ENCODE results near the gene UCP2.

DNA sequence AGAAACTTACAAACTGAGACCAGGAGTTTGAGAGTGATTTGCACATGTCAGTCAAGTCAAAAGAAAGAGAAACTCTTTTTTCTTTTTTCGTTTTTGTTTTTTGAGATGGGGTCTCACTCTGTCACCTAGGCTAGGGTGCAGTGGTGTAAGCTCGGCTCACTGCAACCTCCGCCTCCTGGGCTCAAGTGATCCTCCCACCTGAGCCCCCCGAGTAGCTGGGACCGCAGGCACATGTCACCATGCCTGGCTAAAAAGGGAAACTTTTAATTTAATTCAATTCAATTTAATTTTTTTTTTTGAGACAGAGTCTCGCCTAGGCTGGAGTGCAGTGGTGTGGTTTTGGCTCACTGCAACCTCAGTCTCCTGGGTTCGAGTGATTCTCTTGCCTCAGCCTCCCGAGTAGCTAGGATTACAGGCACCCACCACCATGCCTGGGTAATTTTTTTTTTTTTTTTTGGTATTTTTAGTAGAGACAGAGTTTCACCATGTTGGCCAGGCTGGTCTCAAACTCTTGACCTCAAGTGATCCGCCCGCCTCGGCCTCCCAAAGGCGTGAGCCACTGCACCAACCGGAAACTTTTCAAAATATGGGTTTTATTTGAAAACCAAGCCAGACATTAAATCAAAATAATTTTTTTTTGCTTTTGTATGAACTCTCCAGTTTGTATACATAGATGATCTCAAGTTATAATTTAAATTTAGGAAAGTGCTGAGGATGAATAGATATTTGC, 16.4 kb upstream of the UCP2 start:
- TF ChIP-seq, protein P1, sequence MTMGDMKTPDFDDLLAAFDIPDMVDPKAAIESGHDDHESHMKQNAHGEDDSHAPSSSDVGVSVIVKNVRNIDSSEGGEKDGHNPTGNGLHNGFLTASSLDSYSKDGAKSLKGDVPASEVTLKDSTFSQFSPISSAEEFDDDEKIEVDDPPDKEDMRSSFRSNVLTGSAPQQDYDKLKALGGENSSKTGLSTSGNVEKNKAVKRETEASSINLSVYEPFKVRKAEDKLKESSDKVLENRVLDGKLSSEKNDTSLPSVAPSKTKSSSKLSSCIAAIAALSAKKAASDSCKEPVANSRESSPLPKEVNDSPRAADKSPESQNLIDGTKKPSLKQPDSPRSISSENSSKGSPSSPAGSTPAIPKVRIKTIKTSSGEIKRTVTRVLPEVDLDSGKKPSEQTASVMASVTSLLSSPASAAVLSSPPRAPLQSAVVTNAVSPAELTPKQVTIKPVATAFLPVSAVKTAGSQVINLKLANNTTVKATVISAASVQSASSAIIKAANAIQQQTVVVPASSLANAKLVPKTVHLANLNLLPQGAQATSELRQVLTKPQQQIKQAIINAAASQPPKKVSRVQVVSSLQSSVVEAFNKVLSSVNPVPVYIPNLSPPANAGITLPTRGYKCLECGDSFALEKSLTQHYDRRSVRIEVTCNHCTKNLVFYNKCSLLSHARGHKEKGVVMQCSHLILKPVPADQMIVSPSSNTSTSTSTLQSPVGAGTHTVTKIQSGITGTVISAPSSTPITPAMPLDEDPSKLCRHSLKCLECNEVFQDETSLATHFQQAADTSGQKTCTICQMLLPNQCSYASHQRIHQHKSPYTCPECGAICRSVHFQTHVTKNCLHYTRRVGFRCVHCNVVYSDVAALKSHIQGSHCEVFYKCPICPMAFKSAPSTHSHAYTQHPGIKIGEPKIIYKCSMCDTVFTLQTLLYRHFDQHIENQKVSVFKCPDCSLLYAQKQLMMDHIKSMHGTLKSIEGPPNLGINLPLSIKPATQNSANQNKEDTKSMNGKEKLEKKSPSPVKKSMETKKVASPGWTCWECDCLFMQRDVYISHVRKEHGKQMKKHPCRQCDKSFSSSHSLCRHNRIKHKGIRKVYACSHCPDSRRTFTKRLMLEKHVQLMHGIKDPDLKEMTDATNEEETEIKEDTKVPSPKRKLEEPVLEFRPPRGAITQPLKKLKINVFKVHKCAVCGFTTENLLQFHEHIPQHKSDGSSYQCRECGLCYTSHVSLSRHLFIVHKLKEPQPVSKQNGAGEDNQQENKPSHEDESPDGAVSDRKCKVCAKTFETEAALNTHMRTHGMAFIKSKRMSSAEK (CRISPR knock-in tag; IDR thresholded peaks at IDR 0.05; ENCODE audit: borderline replicate concordance): no peak
- TF ChIP-seq SOX15 (CRISPR knock-in tag; IDR thresholded peaks at IDR 0.05) (no peak), TEAD4 (CRISPR knock-in tag; IDR thresholded peaks at IDR 0.05) (no peak), TCF7 (CRISPR knock-in tag; IDR thresholded peaks at IDR 0.05; ENCODE audit: low read depth) (no peak), ZNF263 (CRISPR knock-in tag; IDR thresholded peaks at IDR 0.05; ENCODE audit: low read depth) (no peak), CBFB (CRISPR knock-in tag; IDR thresholded peaks at IDR 0.05; ENCODE audit: low read depth) (no peak)
- TF ChIP-seq, protein P2, sequence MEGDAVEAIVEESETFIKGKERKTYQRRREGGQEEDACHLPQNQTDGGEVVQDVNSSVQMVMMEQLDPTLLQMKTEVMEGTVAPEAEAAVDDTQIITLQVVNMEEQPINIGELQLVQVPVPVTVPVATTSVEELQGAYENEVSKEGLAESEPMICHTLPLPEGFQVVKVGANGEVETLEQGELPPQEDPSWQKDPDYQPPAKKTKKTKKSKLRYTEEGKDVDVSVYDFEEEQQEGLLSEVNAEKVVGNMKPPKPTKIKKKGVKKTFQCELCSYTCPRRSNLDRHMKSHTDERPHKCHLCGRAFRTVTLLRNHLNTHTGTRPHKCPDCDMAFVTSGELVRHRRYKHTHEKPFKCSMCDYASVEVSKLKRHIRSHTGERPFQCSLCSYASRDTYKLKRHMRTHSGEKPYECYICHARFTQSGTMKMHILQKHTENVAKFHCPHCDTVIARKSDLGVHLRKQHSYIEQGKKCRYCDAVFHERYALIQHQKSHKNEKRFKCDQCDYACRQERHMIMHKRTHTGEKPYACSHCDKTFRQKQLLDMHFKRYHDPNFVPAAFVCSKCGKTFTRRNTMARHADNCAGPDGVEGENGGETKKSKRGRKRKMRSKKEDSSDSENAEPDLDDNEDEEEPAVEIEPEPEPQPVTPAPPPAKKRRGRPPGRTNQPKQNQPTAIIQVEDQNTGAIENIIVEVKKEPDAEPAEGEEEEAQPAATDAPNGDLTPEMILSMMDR (IDR thresholded peaks at IDR 0.05): no peak
- TF ChIP-seq, protein P3, sequence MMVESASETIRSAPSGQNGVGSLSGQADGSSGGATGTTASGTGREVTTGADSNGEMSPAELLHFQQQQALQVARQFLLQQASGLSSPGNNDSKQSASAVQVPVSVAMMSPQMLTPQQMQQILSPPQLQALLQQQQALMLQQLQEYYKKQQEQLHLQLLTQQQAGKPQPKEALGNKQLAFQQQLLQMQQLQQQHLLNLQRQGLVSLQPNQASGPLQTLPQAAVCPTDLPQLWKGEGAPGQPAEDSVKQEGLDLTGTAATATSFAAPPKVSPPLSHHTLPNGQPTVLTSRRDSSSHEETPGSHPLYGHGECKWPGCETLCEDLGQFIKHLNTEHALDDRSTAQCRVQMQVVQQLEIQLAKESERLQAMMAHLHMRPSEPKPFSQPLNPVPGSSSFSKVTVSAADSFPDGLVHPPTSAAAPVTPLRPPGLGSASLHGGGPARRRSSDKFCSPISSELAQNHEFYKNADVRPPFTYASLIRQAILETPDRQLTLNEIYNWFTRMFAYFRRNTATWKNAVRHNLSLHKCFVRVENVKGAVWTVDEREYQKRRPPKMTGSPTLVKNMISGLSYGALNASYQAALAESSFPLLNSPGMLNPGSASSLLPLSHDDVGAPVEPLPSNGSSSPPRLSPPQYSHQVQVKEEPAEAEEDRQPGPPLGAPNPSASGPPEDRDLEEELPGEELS (CRISPR knock-in tag; IDR thresholded peaks at IDR 0.05): no peak
- TF ChIP-seq, protein P4, sequence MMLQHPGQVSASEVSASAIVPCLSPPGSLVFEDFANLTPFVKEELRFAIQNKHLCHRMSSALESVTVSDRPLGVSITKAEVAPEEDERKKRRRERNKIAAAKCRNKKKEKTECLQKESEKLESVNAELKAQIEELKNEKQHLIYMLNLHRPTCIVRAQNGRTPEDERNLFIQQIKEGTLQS (CRISPR knock-in tag; conservative IDR thresholded peaks at IDR 0.05): no peak

All from WTC11 (cell line).